Ureter (tissue), 1 donor: ENCODE measurements around the gene TRPM5. TPM values are rescaled to one million over a fixed set of nuclear protein-coding genes. Genes with fewer than 3 reads are reported as not detected.
A peak's percentile ranks its signal among the peaks of the same experiment; 100 is the strongest.

Experiments used
- DNase-seq: peaks from one replicate; pipeline ENCODE4 v3.0.0-alpha.2; 2020; ENCODE audit warnings: low spot score
- total RNA-seq: library from RNA; stranded (reverse); gene quantifications from one replicate; pipeline ENCODE4 v1.2.4, GENCODE V29; 2023
- donor health status: DM: yes; HTN: yes; CAD: no.

TRPM5 gene
- total RNA-seq, 1 donor from 2014 or later, result 0.60 TPM

GRCh38 chr11:2458321-2458720, 14.0 kb upstream of the TRPM5 start:
- DNase-seq, result no peak

- no peak for DNase-seq
Observed at GRCh38 chr11:2453436-2453835, 9.1 kb upstream of the TRPM5 start.

- DNase-seq, result no peak
Observed at GRCh38 chr11:2452321-2453012, 8.2 kb upstream of the TRPM5 start.

GRCh38 chr11:2451916-2452315, 7.6 kb upstream of the TRPM5 start:
- DNase-seq, result no peak

- DNase-seq, result no peak
Observed at GRCh38 chr11:2451336-2451735, 7.0 kb upstream of the TRPM5 start.

- DNase-seq, result no peak
Observed at GRCh38 chr11:2450321-2451041, 6.2 kb upstream of the TRPM5 start.

- no peak for DNase-seq
Observed at GRCh38 chr11:2449548-2450320, 5.4 kb upstream of the TRPM5 start.

GRCh38 chr11:2448661-2449547, 4.6 kb upstream of the TRPM5 start:
- DNase-seq, result no peak

- no peak for DNase-seq
Observed at GRCh38 chr11:2447951-2448650, 3.8 kb upstream of the TRPM5 start.

- no peak for DNase-seq
Observed at GRCh38 chr11:2447253-2447950, 3.1 kb upstream of the TRPM5 start.

GRCh38 chr11:2446590-2447252, 2.4 kb upstream of the TRPM5 start:
- no peak for DNase-seq

- DNase-seq, result no peak
Observed at GRCh38 chr11:2445746-2446551, 1.6 kb upstream of the TRPM5 start.

GRCh38 chr11:2444821-2445745, 769 bp upstream of the TRPM5 start, which contains the start of gene KCNQ1:
TSS of gene KCNQ1 (plus strand) at chr11:2445008. CDS start at chr11:2445099, 91 bp downstream.
- peak; percentile 59 for DNase-seq

- no peak for DNase-seq
Observed at GRCh38 chr11:2443406-2443805, 908 bp downstream of the TRPM5 start.

- no peak for DNase-seq
Observed at GRCh38 chr11:2442589-2442988, 1.7 kb downstream of the TRPM5 start.

- DNase-seq, result no peak
Observed at GRCh38 chr11:2441171-2441570, 3.1 kb downstream of the TRPM5 start.

- no peak for DNase-seq
Observed at GRCh38 chr11:2440646-2441045, 3.7 kb downstream of the TRPM5 start.

- no peak for DNase-seq
Observed at GRCh38 chr11:2439820-2440219, 4.5 kb downstream of the TRPM5 start.
